Erythroblast (primary cell): ENCODE measurements around the gene SH3TC2.

Experiments used
- GATA1 ChIP-seq: IDR thresholded peaks from 2 replicates; pipeline ENCODE4 v1.6.1; 2011; ENCODE audit warnings: low read depth, mild to moderate bottlenecking, control low read depth, low read length, moderate library complexity
- POLR2A ChIP-seq: IDR thresholded peaks from 2 replicates; pipeline ENCODE4 v1.6.1; 2011; ENCODE audit warnings: mild to moderate bottlenecking, low read length

DNA sequence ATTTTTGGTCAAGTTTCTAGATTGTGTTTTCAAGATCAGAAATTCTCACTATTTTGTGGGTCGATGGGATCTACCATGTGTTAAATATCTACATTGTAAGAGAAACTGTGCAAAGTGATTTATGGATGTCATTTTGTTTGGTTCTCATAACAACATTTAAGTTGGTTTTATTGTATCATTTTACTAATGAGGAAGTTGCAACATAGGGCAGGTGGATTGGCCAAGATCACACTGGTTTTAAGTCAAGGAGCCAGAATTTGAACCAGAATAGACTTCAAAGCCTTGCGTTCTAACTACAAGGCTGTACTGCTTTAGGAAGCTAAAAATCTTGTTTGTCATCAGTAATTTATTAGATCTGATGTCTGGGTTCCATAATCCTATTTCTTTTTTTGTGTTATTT lies 23.4 kb downstream of the SH3TC2 start:
- no peak for TF ChIP-seq POLR2A
- TF ChIP-seq GATA1: no peak
